Caki2 (cell line): Measurements from ENCODE around the gene WFDC1. TPM values are rescaled to one million over a fixed set of nuclear protein-coding genes. Genes with fewer than 3 reads are reported as not detected.
"Not testable (repeated sequence)": the region's sequence is repeated elsewhere in the genome, so short reads cannot be mapped to it uniquely, and the experiment has no call there.

ENCODE experiments used
- DNase-seq: peaks from one replicate; pipeline ENCODE4 v3.0.0-alpha.2; 2015; ENCODE audit warnings: low read depth
- in situ Hi-C: cut with HindIII; loops from 2 replicates; pipeline ENCODE4 v1.10.0; 2016; ENCODE audit warnings: low sequenced_read_pairs, low pct_unique_long_range_greater_than_20kb, mixed read lengths
- total RNA-seq: library from RNA; depleted of rRNA; stranded (reverse); fragments of >200 nt; shearing (Covaris generic); gene quantifications from 2 replicates; pipeline ENCODE4 v1.2.3, GENCODE V29; 2014; ENCODE audit warnings: low replicate concordance

Gene WFDC1
- total RNA-seq, 1 experiment from 2014 or later, result not detected

- no peak for DNase-seq
- in situ Hi-C loops, result no loop called here
Observed at GRCh38 chr16:84319146-84319760, 24.6 kb downstream of the WFDC1 start.

- no peak for DNase-seq
- in situ Hi-C loops, result no loop called here
Observed at GRCh38 chr16:84320511-84320910, 25.8 kb downstream of the WFDC1 start.

- in situ Hi-C loops, result no loop called here
- no peak for DNase-seq
Observed at GRCh38 chr16:84321932-84322331, 27.3 kb downstream of the WFDC1 start.

GRCh38 chr16:84322749-84323148 is 28.1 kb downstream of the WFDC1 start:
- in situ Hi-C loops, result no loop called here
- no peak for DNase-seq

GRCh38 chr16:84323606-84324005 is 28.9 kb downstream of the WFDC1 start:
- DNase-seq, result no peak
- in situ Hi-C loops, result no loop called here

- in situ Hi-C loops, result no loop called here
- DNase-seq, result no peak
Observed at GRCh38 chr16:84324434-84325262, 30.0 kb downstream of the WFDC1 start.

- in situ Hi-C loops, result no loop called here
- no peak for DNase-seq
Observed at GRCh38 chr16:84326545-84326944, 31.9 kb downstream of the WFDC1 start.

GRCh38 chr16:84327926-84328505 is 33.3 kb downstream of the WFDC1 start:
- in situ Hi-C loops, result no loop called here
- DNase-seq, result no peak

GRCh38 chr16:84329016-84329415 is 34.3 kb downstream of the WFDC1 start:
- DNase-seq, result no peak
- in situ Hi-C loops, result no loop called here

GRCh38 chr16:84329843-84330684 is 35.4 kb downstream of the WFDC1 start:
- DNase-seq, result no peak
- in situ Hi-C loops, result no loop called here

GRCh38 chr16:84330685-84331050 is 36.0 kb downstream of the WFDC1 start:
- DNase-seq, result no peak
- in situ Hi-C loops, result no loop called here

GRCh38 chr16:84331998-84332780 is 37.5 kb downstream of the WFDC1 start:
- DNase-seq, result no peak
- in situ Hi-C loops, result no loop called here

GRCh38 chr16:84332975-84333684 is 38.5 kb downstream of the WFDC1 start:
- DNase-seq, result no peak
- in situ Hi-C loops, result no loop called here

- in situ Hi-C loops, result no loop called here
- DNase-seq, result no peak
Observed at GRCh38 chr16:84334058-84334457, 39.4 kb downstream of the WFDC1 start.

- DNase-seq, result no peak
- in situ Hi-C loops, result no loop called here
Observed at GRCh38 chr16:84334482-84334881, 39.8 kb downstream of the WFDC1 start.

GRCh38 chr16:84337236-84337635 is 42.6 kb downstream of the WFDC1 start:
- DNase-seq, in situ Hi-C loops: not testable (repeated sequence)

GRCh38 chr16:84339311-84339710 is 44.6 kb downstream of the WFDC1 start:
- in situ Hi-C loops, result no loop called here
- DNase-seq, result no peak
